Psoas muscle (tissue), 8 donors: ENCODE measurements around the gene KAZN. TPM values are rescaled to one million over a fixed set of nuclear protein-coding genes. Genes with fewer than 3 reads are reported as not detected.

Source experiments
- ATAC-seq, 4 donors: fragments of 200-7000 bp; cut with Tn5 transposase; one replicate each; pipeline ENCODE4 v1.9.1; 2020; ENCODE audit warnings: moderate library complexity in 3 of 4, mild to moderate bottlenecking in 2 of 4
- DNase-seq, 2 donors: peaks; one replicate each; pipeline ENCODE4 v3.0.0-alpha.2; 2020
- H3K27ac ChIP-seq: fragments of 200-600 bp; one replicate; pipeline ENCODE4 v1.8.0; 2022
- H3K27me3 ChIP-seq, 3 donors: fragments of 200-600 bp in 1 of 3; one replicate each; pipeline versions ENCODE4 v1.6.1 to v1.8.0; 2013 to 2022; ENCODE audit warnings: low read length in 2 of 3, mild to moderate bottlenecking in 2 of 3, moderate library complexity in 1 of 3; ENCODE audit not compliant: insufficient read depth in 3 of 3
- H3K36me3 ChIP-seq, 2 donors: fragments of 200-600 bp in 1 of 2; one replicate each; pipeline versions ENCODE4 v1.6.1 to v1.8.0; 2013 to 2022; ENCODE audit warnings: low read depth in 1 of 2, mild to moderate bottlenecking in 1 of 2, moderate library complexity in 1 of 2; ENCODE audit not compliant: insufficient read depth in 1 of 2
- H3K4me1 ChIP-seq: fragments of 200-600 bp; one replicate; pipeline ENCODE4 v1.8.0; 2022
- H3K4me3 ChIP-seq: fragments of 200-600 bp; one replicate; pipeline ENCODE4 v1.8.0; 2022; ENCODE audit warnings: mild to moderate bottlenecking
- H3K9me3 ChIP-seq: fragments of 200-600 bp; one replicate; pipeline ENCODE4 v1.8.0; 2022
- CTCF ChIP-seq: fragments of 200-600 bp; IDR thresholded peaks from one replicate; pipeline ENCODE4 v1.8.0; 2022; ENCODE audit warnings: antibody characterized with exemption
- WGBS, 3 donors: extraction: QIAGEN DNeasy Blood & Tissue Kit; methylation state at CpG; one replicate each; pipeline versions ENCODE4 v1.1.6 to v1.1.7; 2013; 5-methylcytosine and 5-hydroxymethylcytosine counted together
- intact Hi-C, 2 donors: fragments of 100-400 bp; cut with DNase I; formaldehyde crosslinking; loops; one replicate each; pipeline versions ENCODE4 v1.11.0 to v1.14.2; 2022
- polyA plus RNA-seq, 3 donors: library from polyadenylated mRNA; stranded (reverse); fragments of 200-250 nt; gene quantifications; one replicate each; pipeline ENCODE4 v1.2.3, GENCODE V29; 2013
- total RNA-seq, 4 donors: library from RNA; stranded (reverse); fragmentation: NEBNext Ultra II Directional in 2 of 4; extraction: Animal tissue kit (Norgen Biotek cat#: 25700) in 2 of 4; gene quantifications; one replicate each; pipeline versions ENCODE4 v1.2.1 to v1.2.4, GENCODE V29; 2021 to 2023
- donor health status: healthy with polysubstance abuse.
- donor health status: DM: no; HTN: no; CAD: no; lungs with moderate emphysema.
- donor health status: Bipolar disorder and iron deficiency.
- donor health status: healthy.
- donor health status: DM: yes; HTN: yes; CAD: no.
- donor health status: DM: no; HTN: no; CAD: no.
- donor health status: DM: no; HTN: no; CAD: no.
- donor health status: DM: yes; HTN: yes; CAD: no.

KAZN gene
- total and polyA plus RNA-seq, 7 donors = 0.23 to 2.3 (median 0.97) TPM

GRCh38 chr1:14553711-14554110, 44.8 kb upstream of the KAZN start:
- intact Hi-C loops = no loop called here
- Histone ChIP-seq H3K36me3 (no peaks in the 10 kb centered on the region), H3K27me3 (peaks cover 0 to 3% (median 0%) of the 10 kb centered on the region in 3 donors), H3K4me1 (no peaks in the 10 kb centered on the region), H3K27ac (no peak overlapping the region), H3K9me3 (no peaks in the 10 kb centered on the region), H3K4me3 (no peak overlapping the region)
- TF ChIP-seq CTCF = no peak
- WGBS, 3 donors = 51 to 64% (median 59%) methylated on average over 7 of the region's 7 CpGs
- no peak for ATAC-seq
- no peak for DNase-seq

- H3K36me3 ChIP-seq = no peaks in the 10 kb centered on the region
- ATAC-seq (no peak), DNase-seq (no peak)
- no peak overlapping the region for H3K27ac ChIP-seq
- peaks cover 0 to 3% (median 0%) of the 10 kb centered on the region in 3 donors for H3K27me3 ChIP-seq
- no peak overlapping the region for H3K4me3 ChIP-seq
- intact Hi-C loops = no loop called here
- TF ChIP-seq CTCF = no peak
- no peaks in the 10 kb centered on the region for H3K9me3 ChIP-seq
- H3K4me1 ChIP-seq = no peaks in the 10 kb centered on the region
- WGBS, 3 donors = 51 to 59% (median 52%) methylated on average over 2 of the region's 2 CpGs
Measured at GRCh38 chr1:14555091-14555490, 43.4 kb upstream of the KAZN start.

- no peak overlapping the region for H3K4me3 ChIP-seq
- H3K27me3 ChIP-seq = peaks cover 0 to 5% (median 0%) of the 10 kb centered on the region in 3 donors
- H3K27ac ChIP-seq = no peak overlapping the region
- DNase-seq = no peak
- no peaks in the 10 kb centered on the region for H3K4me1 ChIP-seq
- H3K36me3 ChIP-seq = no peaks in the 10 kb centered on the region
- TF ChIP-seq CTCF = no peak
- H3K9me3 ChIP-seq = no peaks in the 10 kb centered on the region
- ATAC-seq = no peak
- intact Hi-C loops = no loop called here
- WGBS, 3 donors = 84 to 89% (median 86%) methylated on average over 8 of the region's 8 CpGs
Measured at GRCh38 chr1:14561014-14561693, 37.3 kb upstream of the KAZN start.

- H3K27me3 ChIP-seq = peaks cover 0 to 5% (median 0%) of the 10 kb centered on the region in 3 donors
- H3K9me3 ChIP-seq = no peaks in the 10 kb centered on the region
- no peak overlapping the region for H3K27ac ChIP-seq
- DNase-seq (no peak), ATAC-seq (no peak)
- 47 to 49% (median 47%) methylated on average over 2 of the region's 2 CpGs for WGBS, 3 donors
- H3K4me1 ChIP-seq = no peaks in the 10 kb centered on the region
- H3K36me3 ChIP-seq = no peaks in the 10 kb centered on the region
- TF ChIP-seq CTCF = no peak
- intact Hi-C loops = no loop called here
- H3K4me3 ChIP-seq = no peak overlapping the region
Measured at GRCh38 chr1:14565090-14565489, 33.4 kb upstream of the KAZN start.

GRCh38 chr1:14567056-14567455, 31.4 kb upstream of the KAZN start:
- Histone ChIP-seq H3K27ac (no peak overlapping the region), H3K9me3 (no peaks in the 10 kb centered on the region), H3K27me3 (peaks cover 0 to 5% (median 0%) of the 10 kb centered on the region in 3 donors), H3K4me1 (no peaks in the 10 kb centered on the region), H3K4me3 (no peak overlapping the region), H3K36me3 (no peaks in the 10 kb centered on the region)
- WGBS, 3 donors = 83 to 89% (median 87%) methylated on average over 2 of the region's 2 CpGs
- no peak for TF ChIP-seq CTCF
- no peak for ATAC-seq
- intact Hi-C loops = no loop called here
- DNase-seq = no peak
